Measurements from ENCODE around the gene NRP2.

The NRP2 gene

GRCh38 chr2:205811387-205811786, 129.1 kb downstream of the NRP2 start:
- DNase-seq = no peak
- TF ChIP-seq POLR2A (IDR thresholded peaks at IDR 0.05; ENCODE audit: low read length) (no peak), GATA1 (IDR thresholded peaks at IDR 0.05; ENCODE audit: low read depth, low read length) (no peak)

DNA sequence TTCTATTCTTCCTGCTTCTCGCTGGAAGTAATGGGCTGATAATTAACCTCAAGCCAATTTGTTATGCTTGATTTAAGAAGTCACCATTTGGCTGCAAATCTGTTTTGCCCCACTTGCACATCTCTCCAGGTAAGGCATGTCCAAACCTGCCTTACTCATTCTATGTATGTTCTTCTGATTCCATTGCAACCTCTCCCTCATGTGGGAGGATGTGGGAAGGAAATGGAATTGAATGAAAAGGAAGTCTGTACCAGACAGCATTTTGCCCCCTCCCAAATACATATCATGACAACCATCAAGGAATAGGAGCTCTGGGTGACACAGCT, 131.7 kb downstream of the NRP2 start:
- DNase-seq = no peak
- TF ChIP-seq POLR2A (IDR thresholded peaks at IDR 0.05; ENCODE audit: low read length) (no peak), GATA1 (IDR thresholded peaks at IDR 0.05; ENCODE audit: low read depth, low read length) (no peak)

DNA sequence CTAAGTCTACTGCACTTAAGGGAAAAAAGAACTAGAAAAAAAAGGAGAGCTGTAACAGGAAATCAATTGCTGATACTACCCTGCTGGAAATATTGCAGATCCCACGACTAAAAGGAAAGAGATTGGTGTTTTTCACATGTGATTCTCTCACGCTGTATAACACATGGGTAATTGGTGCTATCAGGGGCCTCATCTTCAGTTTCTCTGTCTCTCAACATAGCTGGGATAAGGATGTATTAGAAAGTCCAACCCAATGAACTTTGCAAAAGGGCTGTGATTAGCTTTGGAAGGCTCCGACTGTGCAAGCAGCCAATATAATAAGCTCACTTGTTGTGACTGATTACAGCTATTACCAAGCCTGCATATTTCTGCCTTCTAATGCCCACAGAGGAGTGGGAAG, 133.4 kb downstream of the NRP2 start:
- no peak for TF ChIP-seq GATA1 (IDR thresholded peaks at IDR 0.05; ENCODE audit: low read depth, low read length)
- TF ChIP-seq POLR2A (IDR thresholded peaks at IDR 0.05; ENCODE audit: low read length) = no peak
- DNase-seq = no peak

GRCh38 chr2:205816268-205816667, 134.0 kb downstream of the NRP2 start:
- no peak for TF ChIP-seq POLR2A (IDR thresholded peaks at IDR 0.05; ENCODE audit: low read length)
- DNase-seq = no peak

DNA sequence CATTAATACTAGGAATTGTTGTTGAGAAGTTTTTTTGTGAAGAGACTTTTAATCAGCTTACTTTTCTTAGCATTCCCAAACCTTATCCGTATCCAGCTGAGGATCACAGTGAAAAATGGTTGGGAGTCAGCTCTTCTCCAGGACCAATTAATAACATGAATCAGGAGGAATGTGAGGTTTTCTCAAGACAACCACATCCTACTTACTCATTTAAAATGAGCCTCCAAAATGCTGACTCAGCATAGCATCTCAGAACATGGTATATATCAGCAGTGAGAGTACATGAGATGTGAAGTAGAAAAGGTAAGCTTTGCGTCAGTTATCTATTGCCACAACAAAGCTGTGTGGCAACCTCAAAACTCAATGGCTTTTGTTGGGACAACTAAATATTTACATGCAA, 140.3 kb downstream of the NRP2 start:
- TF ChIP-seq POLR2A (IDR thresholded peaks at IDR 0.05; ENCODE audit: low read length) = no peak
- TF ChIP-seq GATA1 (IDR thresholded peaks at IDR 0.05; ENCODE audit: low read depth, low read length) = no peak
- DNase-seq = no peak

DNA sequence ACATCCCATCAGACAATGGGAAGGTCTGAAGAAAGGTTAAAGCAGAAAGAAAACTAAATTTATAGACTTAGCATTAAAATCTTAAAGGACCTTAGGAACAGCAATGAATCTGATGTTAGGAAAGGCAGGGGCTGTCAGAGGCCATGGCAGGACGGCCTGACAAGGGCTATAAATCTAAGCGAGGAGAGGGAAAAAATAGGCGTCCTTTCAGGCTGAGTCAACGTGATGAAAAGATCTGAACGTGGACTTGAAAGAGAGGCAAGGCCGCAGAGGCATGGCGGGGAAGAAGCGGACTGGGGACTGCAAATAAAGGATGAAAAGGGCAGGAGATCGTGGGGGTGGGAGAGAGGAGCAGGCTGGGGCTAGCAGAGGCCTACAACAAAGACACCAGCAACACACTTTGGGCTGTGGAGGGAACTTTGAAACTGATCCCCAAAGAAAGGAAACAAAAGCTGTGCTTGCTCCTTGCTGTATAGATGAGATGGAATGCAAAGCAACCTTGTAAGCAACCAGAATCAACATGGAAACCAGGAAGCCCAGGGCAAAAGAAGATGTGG, 145.6 kb downstream of the NRP2 start:
- DNase-seq = no peak
- TF ChIP-seq GATA1 (IDR thresholded peaks at IDR 0.05; ENCODE audit: low read depth, low read length) (no peak), POLR2A (IDR thresholded peaks at IDR 0.05; ENCODE audit: low read length) (no peak)

- no peak for DNase-seq
- TF ChIP-seq POLR2A (IDR thresholded peaks at IDR 0.05; ENCODE audit: low read length) = no peak
- TF ChIP-seq GATA1 (IDR thresholded peaks at IDR 0.05; ENCODE audit: low read depth, low read length) = no peak
Measured at GRCh38 chr2:205833864-205834263, 151.6 kb downstream of the NRP2 start.

GRCh38 chr2:205834796-205835195, 152.5 kb downstream of the NRP2 start:
- DNase-seq = no peak
- TF ChIP-seq GATA1 (IDR thresholded peaks at IDR 0.05; ENCODE audit: low read depth, low read length) (no peak), POLR2A (IDR thresholded peaks at IDR 0.05; ENCODE audit: low read length) (no peak)

GRCh38 chr2:205835251-205835791, 153.0 kb downstream of the NRP2 start:
- TF ChIP-seq GATA1 (IDR thresholded peaks at IDR 0.05; ENCODE audit: low read depth, low read length) = no peak
- no peak for TF ChIP-seq POLR2A (IDR thresholded peaks at IDR 0.05; ENCODE audit: low read length)
- DNase-seq = no peak

- DNase-seq = no peak
- TF ChIP-seq POLR2A (IDR thresholded peaks at IDR 0.05; ENCODE audit: low read length) (no peak), GATA1 (IDR thresholded peaks at IDR 0.05; ENCODE audit: low read depth, low read length) (no peak)
Measured at GRCh38 chr2:205835923-205836322, 153.6 kb downstream of the NRP2 start.

- DNase-seq = no peak
Measured at GRCh38 chr2:205836477-205837221, 154.3 kb downstream of the NRP2 start.

DNA sequence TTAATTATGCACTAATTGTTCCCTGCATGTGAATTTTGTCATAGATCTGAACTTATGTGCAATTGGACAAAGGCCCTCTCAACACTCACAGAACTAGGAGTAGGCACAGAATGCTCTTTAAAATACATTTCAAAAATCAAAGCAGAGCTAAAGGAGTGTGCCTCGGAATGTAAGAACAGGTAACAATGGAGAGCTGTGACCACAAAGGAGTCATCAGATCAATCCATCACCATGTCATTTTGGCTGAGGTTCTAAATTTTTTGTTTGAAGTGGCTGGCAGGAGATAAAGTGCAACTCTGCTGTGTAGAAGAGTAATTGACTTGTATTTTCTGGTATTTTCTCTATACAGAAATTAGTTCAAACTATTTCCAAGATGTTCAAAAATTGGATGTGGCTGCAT, 155.4 kb downstream of the NRP2 start:
- TF ChIP-seq POLR2A (IDR thresholded peaks at IDR 0.05; ENCODE audit: low read length) (no peak), GATA1 (IDR thresholded peaks at IDR 0.05; ENCODE audit: low read depth, low read length) (no peak)
- DNase-seq = no peak

More at GRCh38 chr2:205836477-205837221, 154.3 kb downstream of the NRP2 start:
- TF ChIP-seq POLR2A (IDR thresholded peaks at IDR 0.05; ENCODE audit: low read length) = no peak
- TF ChIP-seq GATA1 (IDR thresholded peaks at IDR 0.05; ENCODE audit: low read depth, low read length) = no peak

- DNase-seq = no peak
- TF ChIP-seq POLR2A (IDR thresholded peaks at IDR 0.05; ENCODE audit: low read length) = no peak
- TF ChIP-seq GATA1 (IDR thresholded peaks at IDR 0.05; ENCODE audit: low read depth, low read length) = no peak
Measured at GRCh38 chr2:205845446-205845845, 163.1 kb downstream of the NRP2 start.

Data from erythroblast (primary cell).